Tibial artery (tissue), 4 donors: ENCODE data around the gene TNFRSF11A.

Experiments used
- DNase-seq, 2 donors: peaks; one replicate each; pipeline ENCODE4 v3.0.0-alpha.2; 2019
- H3K27ac ChIP-seq, 2 donors: fragments of 200-600 bp; sonication (generic) in 1 of 2; 1 replicate in 1 of 2; 2 replicates in 1 of 2; pipeline ENCODE4 v1.5.1; 2018 to 2019; ENCODE audit warnings: mild to moderate bottlenecking in 1 of 2
- H3K27me3 ChIP-seq, 2 donors: fragments of 200-600 bp; sonication (generic) in 1 of 2; one replicate each; pipeline versions ENCODE4 v1.5.1 to v1.6.0; 2016 to 2019
- H3K36me3 ChIP-seq, 3 donors: fragments of 200-600 bp; sonication (generic) in 2 of 3; one replicate each; pipeline ENCODE4 v1.5.1; 2016 to 2019; ENCODE audit warnings: mild to moderate bottlenecking in 2 of 3
- H3K4me1 ChIP-seq, 4 donors: fragments of 200-600 bp; sonication (generic) in 2 of 4; 1 replicate in 3 of 4; 2 replicates in 1 of 4; pipeline ENCODE4 v1.5.1; 2016 to 2019
- H3K4me3 ChIP-seq, 2 donors: fragments of 200-600 bp; sonication (generic) in 1 of 2; 1 replicate in 1 of 2; 2 replicates in 1 of 2; pipeline ENCODE4 v1.5.1; 2018 to 2019; ENCODE audit warnings: mild to moderate bottlenecking in 2 of 2
- H3K9me3 ChIP-seq, 3 donors: fragments of 200-600 bp; sonication (generic) in 1 of 3; one replicate each; pipeline ENCODE4 v1.5.1; 2016 to 2019
- intact Hi-C: fragments of 100-400 bp; cut with DNase I; formaldehyde crosslinking; loops from one replicate; pipeline ENCODE4 v1.15.0; 2023; ENCODE audit warnings: low total_unique reads
- TF ChIP-seq, protein P1 (sequence below), 2 experiments: fragments of 200-600 bp in 1 of 2; fragments of 450-650 bp in 1 of 2; IDR thresholded peaks; one replicate each; pipeline ENCODE4 v1.5.1; 2017 to 2019; ENCODE audit warnings: antibody characterized with exemption in 2 of 2, mild to moderate bottlenecking in 1 of 2, moderate library complexity in 1 of 2

Gene TNFRSF11A

GRCh38 chr18:62437235-62438017, 112.3 kb downstream of the TNFRSF11A start:
- DNase-seq, result peak; percentile 96 to 98
- TF ChIP-seq, protein P1, sequence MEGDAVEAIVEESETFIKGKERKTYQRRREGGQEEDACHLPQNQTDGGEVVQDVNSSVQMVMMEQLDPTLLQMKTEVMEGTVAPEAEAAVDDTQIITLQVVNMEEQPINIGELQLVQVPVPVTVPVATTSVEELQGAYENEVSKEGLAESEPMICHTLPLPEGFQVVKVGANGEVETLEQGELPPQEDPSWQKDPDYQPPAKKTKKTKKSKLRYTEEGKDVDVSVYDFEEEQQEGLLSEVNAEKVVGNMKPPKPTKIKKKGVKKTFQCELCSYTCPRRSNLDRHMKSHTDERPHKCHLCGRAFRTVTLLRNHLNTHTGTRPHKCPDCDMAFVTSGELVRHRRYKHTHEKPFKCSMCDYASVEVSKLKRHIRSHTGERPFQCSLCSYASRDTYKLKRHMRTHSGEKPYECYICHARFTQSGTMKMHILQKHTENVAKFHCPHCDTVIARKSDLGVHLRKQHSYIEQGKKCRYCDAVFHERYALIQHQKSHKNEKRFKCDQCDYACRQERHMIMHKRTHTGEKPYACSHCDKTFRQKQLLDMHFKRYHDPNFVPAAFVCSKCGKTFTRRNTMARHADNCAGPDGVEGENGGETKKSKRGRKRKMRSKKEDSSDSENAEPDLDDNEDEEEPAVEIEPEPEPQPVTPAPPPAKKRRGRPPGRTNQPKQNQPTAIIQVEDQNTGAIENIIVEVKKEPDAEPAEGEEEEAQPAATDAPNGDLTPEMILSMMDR (IDR thresholded peaks at IDR 0.05), result no peak
- intact Hi-C loops, result loop anchor here (2.0 kb wide), 1 partner anchor 85 kb away; the partner anchor contains the start of gene ZCCHC2
- Histone ChIP-seq H3K27me3 (no peaks in the 10 kb centered on the region), H3K27ac (peak overlapping the region; percentile 87 to 91), H3K4me1 (peaks cover 0 to 27% (median 27%) of the 10 kb centered on the region in 4 donors), H3K36me3 (no peaks in the 10 kb centered on the region), H3K4me3 (peak overlapping the region; percentile 18 to 35), H3K9me3 (no peaks in the 10 kb centered on the region)

- H3K27ac ChIP-seq, result peak overlapping the region; percentile 87 to 91
- H3K4me3 ChIP-seq, result peak overlapping the region; percentile 18 to 35
- H3K36me3 ChIP-seq, result no peaks in the 10 kb centered on the region
- intact Hi-C loops, result no loop called here
- TF ChIP-seq, protein P1 (IDR thresholded peaks at IDR 0.05), result no peak
- no peaks in the 10 kb centered on the region for H3K9me3 ChIP-seq
- DNase-seq, result peak; percentile 55 to 73
- peaks cover 0 to 27% (median 27%) of the 10 kb centered on the region in 4 donors for H3K4me1 ChIP-seq
- H3K27me3 ChIP-seq, result no peaks in the 10 kb centered on the region
Measured at GRCh38 chr18:62438018-62438329, 112.9 kb downstream of the TNFRSF11A start.

DNA sequence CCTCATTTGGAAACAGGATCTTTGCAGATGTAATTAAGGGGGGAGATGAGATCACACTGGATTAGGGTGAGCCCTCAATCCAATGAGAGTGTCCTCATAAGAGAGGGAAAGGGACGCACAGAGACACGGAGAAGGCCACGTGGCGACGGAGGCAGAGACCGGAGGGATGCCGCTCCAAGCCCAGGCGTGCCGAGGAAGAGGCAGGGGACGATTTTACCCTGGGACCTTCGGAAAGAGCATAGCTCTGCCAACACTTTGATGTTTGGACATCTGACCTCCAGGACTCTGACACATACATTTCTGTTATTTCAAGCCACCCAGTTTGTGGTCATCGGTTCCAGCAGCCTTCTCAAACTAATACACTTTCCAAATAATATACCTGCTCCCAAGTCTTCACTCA, 113.3 kb downstream of the TNFRSF11A start:
- no peaks in the 10 kb centered on the region for H3K27me3 ChIP-seq
- no peaks in the 10 kb centered on the region for H3K9me3 ChIP-seq
- DNase-seq, result no peak
- intact Hi-C loops, result no loop called here
- TF ChIP-seq, protein P1 (IDR thresholded peaks at IDR 0.05), result no peak
- no peaks in the 10 kb centered on the region for H3K36me3 ChIP-seq
- peak overlapping the region; percentile 87 to 91 for H3K27ac ChIP-seq
- peaks cover 0 to 27% (median 27%) of the 10 kb centered on the region in 4 donors for H3K4me1 ChIP-seq
- no peak overlapping the region for H3K4me3 ChIP-seq

- H3K4me3 ChIP-seq, result no peak overlapping the region
- TF ChIP-seq, protein P1 (IDR thresholded peaks at IDR 0.05), result no peak
- no peak for DNase-seq
- H3K4me1 ChIP-seq, result peaks cover 0 to 27% (median 27%) of the 10 kb centered on the region in 4 donors
- H3K9me3 ChIP-seq, result no peaks in the 10 kb centered on the region
- no peaks in the 10 kb centered on the region for H3K27me3 ChIP-seq
- H3K27ac ChIP-seq, result peak overlapping the region; percentile 87 to 91
- intact Hi-C loops, result no loop called here
- H3K36me3 ChIP-seq, result no peaks in the 10 kb centered on the region
Measured at GRCh38 chr18:62438866-62439265, 113.8 kb downstream of the TNFRSF11A start.
